Measurements from ENCODE around the gene RAPGEF1. TPM values are rescaled to one million over a fixed set of nuclear protein-coding genes. Genes with fewer than 3 reads are reported as not detected.

The RAPGEF1 gene
- polyA plus RNA-seq, 1 donor from 2014 or later: 23.6 TPM

DNA sequence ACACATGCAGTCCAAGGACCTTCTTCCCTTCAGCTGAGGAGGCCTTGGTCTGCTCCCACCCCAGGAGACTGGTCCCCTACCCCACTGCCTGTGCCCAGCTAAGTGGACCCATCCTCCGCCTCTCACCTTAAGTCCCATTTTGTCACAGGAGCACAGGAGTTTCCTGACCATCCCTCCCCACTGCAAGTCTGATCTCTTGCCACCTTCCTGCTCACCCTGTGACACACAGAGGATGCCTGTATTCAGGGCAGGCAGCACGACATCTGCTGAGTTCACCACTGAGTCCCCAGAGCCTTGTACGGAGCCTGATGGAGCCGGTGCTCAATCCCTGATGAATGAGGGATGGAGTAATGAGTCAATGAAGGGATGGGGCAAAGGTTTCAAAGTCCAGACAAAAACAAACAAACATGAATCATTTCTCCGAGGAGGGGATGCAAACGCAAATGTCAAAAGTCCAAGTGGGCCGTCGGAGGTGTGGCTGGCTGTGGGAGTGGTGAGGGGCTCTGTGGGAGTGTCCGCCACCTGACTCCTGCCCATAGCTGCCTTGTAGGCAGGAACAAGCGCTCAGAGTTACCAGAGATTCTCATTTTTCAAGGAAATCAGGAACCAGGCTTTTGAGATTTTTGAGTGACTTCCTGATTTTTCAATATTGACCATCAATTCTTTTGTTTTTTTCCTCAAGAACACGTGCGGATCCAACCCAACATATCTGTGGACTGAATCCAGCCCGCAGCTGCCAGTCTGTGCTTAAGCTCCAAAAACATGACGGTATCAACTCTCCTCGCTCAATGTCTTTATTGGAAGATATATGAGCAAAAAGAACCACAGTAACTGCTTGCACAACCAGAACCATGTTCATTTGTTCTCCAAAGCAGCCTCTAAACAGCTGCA lies 4.4 kb downstream of the RAPGEF1 start:
- H3K27me3 ChIP-seq (ENCODE audit: insufficient read depth, low read depth, low read length): no peaks in the 10 kb centered on the region
- no peak overlapping the region for H3K4me2 ChIP-seq (ENCODE audit: low read length)
- peaks cover 57% of the 10 kb centered on the region for H3K79me2 ChIP-seq (replicated peaks; ENCODE audit: insufficient read depth, low read length)
- H2AFZ ChIP-seq (ENCODE audit: low read depth, low read length): no peak overlapping the region
- H3K4me3 ChIP-seq (ENCODE audit: low read length): no peak overlapping the region
- peaks cover 5% of the 10 kb centered on the region for H4K20me1 ChIP-seq (ENCODE audit: insufficient read depth)
- H3K9me3 ChIP-seq (ENCODE audit: low read length): no peaks in the 10 kb centered on the region
- H3K9ac ChIP-seq (ENCODE audit: low read length): no peak overlapping the region
- H3K9me2 ChIP-seq (ENCODE audit: insufficient read depth, low read length): no peaks in the 10 kb centered on the region
- H3K36me3 ChIP-seq (ENCODE audit: insufficient read depth, low read length): no peaks in the 10 kb centered on the region
- no peak overlapping the region for H3K27ac ChIP-seq (ENCODE audit: low read length)
- TF ChIP-seq, protein P1, sequence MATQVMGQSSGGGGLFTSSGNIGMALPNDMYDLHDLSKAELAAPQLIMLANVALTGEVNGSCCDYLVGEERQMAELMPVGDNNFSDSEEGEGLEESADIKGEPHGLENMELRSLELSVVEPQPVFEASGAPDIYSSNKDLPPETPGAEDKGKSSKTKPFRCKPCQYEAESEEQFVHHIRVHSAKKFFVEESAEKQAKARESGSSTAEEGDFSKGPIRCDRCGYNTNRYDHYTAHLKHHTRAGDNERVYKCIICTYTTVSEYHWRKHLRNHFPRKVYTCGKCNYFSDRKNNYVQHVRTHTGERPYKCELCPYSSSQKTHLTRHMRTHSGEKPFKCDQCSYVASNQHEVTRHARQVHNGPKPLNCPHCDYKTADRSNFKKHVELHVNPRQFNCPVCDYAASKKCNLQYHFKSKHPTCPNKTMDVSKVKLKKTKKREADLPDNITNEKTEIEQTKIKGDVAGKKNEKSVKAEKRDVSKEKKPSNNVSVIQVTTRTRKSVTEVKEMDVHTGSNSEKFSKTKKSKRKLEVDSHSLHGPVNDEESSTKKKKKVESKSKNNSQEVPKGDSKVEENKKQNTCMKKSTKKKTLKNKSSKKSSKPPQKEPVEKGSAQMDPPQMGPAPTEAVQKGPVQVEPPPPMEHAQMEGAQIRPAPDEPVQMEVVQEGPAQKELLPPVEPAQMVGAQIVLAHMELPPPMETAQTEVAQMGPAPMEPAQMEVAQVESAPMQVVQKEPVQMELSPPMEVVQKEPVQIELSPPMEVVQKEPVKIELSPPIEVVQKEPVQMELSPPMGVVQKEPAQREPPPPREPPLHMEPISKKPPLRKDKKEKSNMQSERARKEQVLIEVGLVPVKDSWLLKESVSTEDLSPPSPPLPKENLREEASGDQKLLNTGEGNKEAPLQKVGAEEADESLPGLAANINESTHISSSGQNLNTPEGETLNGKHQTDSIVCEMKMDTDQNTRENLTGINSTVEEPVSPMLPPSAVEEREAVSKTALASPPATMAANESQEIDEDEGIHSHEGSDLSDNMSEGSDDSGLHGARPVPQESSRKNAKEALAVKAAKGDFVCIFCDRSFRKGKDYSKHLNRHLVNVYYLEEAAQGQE (IDR thresholded peaks at IDR 0.05; ENCODE audit: borderline replicate concordance): no peak
- TF ChIP-seq EZH2 (IDR thresholded peaks at IDR 0.05; ENCODE audit: borderline replicate concordance, insufficient read depth, low read length, poor library complexity, severe bottlenecking) (no peak), RAD21 (conservative IDR thresholded peaks at IDR 0.05) (no peak), MXI1 (conservative IDR thresholded peaks at IDR 0.05; ENCODE audit: poor library complexity, severe bottlenecking) (no peak), EP300 (conservative IDR thresholded peaks at IDR 0.05; ENCODE audit: poor library complexity, severe bottlenecking) (no peak), SMC3 (conservative IDR thresholded peaks at IDR 0.05; ENCODE audit: poor library complexity) (no peak), TAF1 (IDR thresholded peaks at IDR 0.05; ENCODE audit: low read depth) (no peak), POLR2AphosphoS5 (IDR thresholded peaks at IDR 0.05) (no peak)
- TF ChIP-seq, protein P2, sequence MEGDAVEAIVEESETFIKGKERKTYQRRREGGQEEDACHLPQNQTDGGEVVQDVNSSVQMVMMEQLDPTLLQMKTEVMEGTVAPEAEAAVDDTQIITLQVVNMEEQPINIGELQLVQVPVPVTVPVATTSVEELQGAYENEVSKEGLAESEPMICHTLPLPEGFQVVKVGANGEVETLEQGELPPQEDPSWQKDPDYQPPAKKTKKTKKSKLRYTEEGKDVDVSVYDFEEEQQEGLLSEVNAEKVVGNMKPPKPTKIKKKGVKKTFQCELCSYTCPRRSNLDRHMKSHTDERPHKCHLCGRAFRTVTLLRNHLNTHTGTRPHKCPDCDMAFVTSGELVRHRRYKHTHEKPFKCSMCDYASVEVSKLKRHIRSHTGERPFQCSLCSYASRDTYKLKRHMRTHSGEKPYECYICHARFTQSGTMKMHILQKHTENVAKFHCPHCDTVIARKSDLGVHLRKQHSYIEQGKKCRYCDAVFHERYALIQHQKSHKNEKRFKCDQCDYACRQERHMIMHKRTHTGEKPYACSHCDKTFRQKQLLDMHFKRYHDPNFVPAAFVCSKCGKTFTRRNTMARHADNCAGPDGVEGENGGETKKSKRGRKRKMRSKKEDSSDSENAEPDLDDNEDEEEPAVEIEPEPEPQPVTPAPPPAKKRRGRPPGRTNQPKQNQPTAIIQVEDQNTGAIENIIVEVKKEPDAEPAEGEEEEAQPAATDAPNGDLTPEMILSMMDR (IDR thresholded peaks at IDR 0.05; ENCODE audit: poor library complexity, severe bottlenecking): no peak
- no peaks in the 10 kb centered on the region for H3F3A ChIP-seq (ENCODE audit: insufficient read depth, low read length, poor library complexity, severe bottlenecking)

DNA sequence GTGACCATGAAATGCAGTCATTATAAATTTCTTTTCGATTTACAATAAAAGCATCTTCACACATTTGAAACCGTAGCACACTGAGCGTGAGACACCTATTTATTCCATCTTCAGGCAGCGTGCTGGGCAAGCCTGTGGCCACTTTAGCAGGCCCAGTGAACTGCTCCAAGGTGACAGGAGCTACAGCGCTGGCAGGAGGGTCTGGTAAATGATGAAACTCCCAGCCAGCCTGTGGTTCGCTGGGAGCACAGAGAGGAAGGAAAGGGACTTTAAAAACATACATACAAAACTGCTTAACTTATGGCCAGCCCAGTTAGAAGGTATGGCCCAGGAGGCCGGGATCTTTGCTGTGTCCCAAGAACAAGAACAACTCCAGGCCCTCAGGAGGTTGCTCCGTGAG lies 5.1 kb downstream of the RAPGEF1 start:
- Histone ChIP-seq H3K36me3 (ENCODE audit: insufficient read depth, low read length) (no peaks in the 10 kb centered on the region), H3K27me3 (ENCODE audit: insufficient read depth, low read depth, low read length) (no peaks in the 10 kb centered on the region), H3K9ac (ENCODE audit: low read length) (no peak overlapping the region), H4K20me1 (ENCODE audit: insufficient read depth) (peaks cover 5% of the 10 kb centered on the region), H3K4me3 (ENCODE audit: low read length) (no peak overlapping the region), H3F3A (ENCODE audit: insufficient read depth, low read length, poor library complexity, severe bottlenecking) (no peaks in the 10 kb centered on the region), H3K27ac (ENCODE audit: low read length) (no peak overlapping the region), H3K9me3 (ENCODE audit: low read length) (no peaks in the 10 kb centered on the region), H2AFZ (ENCODE audit: low read depth, low read length) (no peak overlapping the region), H3K4me2 (ENCODE audit: low read length) (no peak overlapping the region), H3K9me2 (ENCODE audit: insufficient read depth, low read length) (no peaks in the 10 kb centered on the region), H3K79me2 (replicated peaks; ENCODE audit: insufficient read depth, low read length) (peaks cover 57% of the 10 kb centered on the region)
- TF ChIP-seq, protein P2 (IDR thresholded peaks at IDR 0.05; ENCODE audit: poor library complexity, severe bottlenecking): no peak
- no peak for TF ChIP-seq SMC3 (conservative IDR thresholded peaks at IDR 0.05; ENCODE audit: poor library complexity)
- TF ChIP-seq TAF1 (IDR thresholded peaks at IDR 0.05; ENCODE audit: low read depth): no peak
- TF ChIP-seq MXI1 (conservative IDR thresholded peaks at IDR 0.05; ENCODE audit: poor library complexity, severe bottlenecking): no peak
